NAMALWA (cell line): ENCODE measurements around the gene RECQL5.
A peak's percentile ranks its signal among the peaks of the same experiment; 100 is the strongest.
"Not testable (repeated sequence)": the region's sequence is repeated elsewhere in the genome, so short reads cannot be mapped to it uniquely, and the experiment has no call there.

Source experiments
- DNase-seq: peaks from one replicate; pipeline ENCODE4 v3.0.0-alpha.2; 2015; ENCODE audit warnings: low spot score

Gene RECQL5

DNA sequence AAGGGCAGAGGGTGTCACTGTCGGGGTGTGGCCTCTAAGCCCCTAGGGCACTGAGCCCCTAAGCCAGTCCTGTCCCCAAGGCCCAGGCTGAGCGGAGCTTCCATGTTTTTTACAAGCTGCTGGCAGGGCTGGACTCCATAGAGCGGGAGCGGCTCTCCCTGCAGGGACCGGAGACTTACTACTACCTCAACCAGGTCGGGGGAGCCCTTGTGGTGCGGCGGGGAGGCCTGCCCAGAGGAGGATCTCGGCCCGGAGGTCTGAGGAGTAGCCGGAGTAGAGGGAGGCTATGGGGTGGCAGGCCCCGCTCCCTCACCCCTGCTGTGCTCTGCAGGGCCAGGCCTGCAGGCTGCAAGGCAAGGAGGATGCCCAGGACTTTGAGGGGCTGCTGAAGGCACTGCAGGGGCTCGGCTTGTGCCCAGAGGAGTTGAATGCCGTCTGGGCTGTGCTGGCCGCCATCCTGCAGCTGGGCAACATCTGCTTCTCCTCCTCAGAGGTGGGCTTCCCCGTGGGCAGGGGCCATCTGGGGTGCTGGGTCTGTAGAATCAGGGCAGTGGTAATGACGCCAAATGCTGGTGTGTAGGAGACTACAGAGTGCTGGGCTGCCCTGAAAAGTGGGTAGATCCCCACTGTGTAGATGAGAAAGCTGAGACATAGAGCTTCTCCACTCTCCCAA, 74.5 kb downstream of the RECQL5 start:
- DNase-seq: no peak

DNA sequence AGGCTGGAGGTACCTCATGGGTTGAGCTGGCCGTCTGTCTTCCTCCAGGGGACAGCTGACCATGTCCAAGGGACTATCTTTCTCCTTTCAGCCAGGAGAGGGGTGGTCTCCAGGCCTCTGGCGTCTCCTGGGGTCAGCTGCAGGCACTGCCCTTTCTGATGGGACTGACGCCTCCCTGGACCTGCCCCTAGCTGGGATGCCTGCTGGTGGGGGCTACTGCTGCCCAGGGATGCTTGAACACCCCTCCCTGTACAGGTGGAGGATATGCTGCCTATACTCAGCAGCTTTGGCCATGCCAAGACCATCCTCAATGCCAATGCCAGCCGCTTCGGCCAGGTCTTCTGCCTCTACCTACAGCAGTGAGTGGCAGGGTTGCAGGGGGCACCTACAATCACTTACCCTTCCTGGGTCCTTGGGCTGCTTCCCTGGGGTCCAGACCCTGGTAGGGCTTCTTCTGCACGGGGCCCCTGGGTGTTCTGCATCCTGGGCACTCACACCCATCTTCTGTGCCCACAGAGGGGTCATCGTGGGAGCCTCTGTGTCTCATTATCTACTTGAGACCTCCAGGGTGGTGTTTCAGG, 75.1 kb downstream of the RECQL5 start:
- no peak for DNase-seq

DNA sequence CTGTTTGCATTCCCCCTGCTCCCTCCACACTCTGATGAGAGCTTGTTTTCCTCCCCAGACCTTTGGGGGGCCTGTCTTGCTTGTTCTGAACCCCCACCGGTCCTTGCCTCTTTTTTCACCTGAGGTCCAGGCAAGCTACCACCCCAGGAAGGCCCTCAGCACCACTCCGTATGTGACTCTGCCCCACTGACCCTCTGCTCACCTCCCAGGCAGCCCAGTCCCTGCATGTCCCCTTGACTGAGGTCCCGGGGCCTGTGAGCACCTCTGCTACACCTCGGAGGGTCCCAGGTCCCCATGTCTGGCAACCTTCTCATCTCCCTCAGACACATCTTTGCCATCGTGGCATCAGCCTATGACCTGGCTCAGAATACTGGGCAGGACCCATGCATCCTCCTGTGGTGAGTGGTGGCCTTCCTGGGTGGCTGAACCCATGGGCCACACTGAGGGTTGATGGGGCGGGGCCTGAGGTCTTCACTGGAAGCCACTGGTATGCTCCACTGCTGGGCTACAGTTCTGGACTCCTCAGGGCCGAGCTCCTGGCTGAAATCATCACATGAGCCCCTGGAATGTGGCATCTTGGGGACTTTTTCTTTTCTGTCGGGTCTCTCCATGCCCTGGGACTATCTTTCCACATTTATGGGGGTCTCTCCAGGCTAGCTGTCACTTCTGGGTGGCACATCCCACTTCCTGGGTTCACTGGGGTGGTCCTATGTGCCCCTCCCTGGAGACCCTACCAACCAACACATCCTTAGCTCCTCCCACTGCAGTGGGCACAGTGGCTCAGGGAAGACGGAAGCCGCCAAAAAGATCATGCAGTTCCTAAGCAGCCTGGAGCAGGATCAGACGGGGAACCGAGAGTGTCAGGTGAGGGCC, 75.9 kb downstream of the RECQL5 start:
- no peak for DNase-seq

- no peak for DNase-seq
Observed at GRCh38 chr17:75590314-75590761, 76.6 kb downstream of the RECQL5 start.

- DNase-seq: no peak
Observed at GRCh38 chr17:75589919-75590303, 77.0 kb downstream of the RECQL5 start.

DNA sequence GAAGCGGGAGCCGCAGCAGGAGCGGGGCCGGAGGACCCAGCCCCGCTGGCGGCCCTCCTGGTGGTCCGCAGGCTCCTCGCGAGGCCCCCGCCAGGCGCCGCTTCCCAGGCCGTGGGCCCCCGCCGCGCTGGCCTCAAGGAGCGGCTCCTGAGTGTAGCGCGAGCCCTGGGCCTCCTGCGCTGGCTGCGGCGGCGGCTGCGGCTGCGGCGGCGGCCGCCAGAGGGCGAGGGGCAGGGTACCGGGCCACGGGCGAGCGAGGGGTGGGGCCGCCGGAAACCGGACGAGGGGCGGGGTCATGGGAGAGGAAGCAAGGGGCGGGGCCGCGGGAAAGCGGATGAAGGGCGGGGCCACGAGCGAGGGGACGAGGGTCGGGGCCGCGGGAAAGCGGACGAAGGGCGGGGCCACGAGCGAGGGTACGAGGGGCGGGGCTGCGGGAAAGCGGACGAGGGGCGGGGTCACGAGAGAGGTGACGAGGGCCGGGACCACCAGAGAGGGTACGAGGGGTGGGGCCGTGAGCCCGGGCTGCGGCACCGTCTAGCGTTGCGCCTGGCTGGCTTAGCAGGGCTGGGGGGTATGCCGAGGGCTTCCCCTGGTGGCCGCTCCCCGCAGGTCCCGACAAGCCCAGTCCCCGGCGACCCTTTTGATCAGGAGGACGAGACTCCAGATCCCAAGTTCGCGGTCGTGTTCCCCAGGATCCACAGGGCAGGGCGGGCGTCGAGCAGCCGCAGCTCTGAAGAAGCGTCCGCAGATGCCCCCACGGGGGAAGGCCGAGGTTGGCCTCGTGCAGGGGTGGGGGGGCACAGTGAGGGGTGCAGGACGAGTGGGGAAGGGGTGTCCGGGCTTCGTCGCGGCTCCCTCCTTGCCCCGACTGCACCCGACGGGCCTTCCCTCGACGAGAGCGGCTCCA, 77.7 kb downstream of the RECQL5 start:
- peak; percentile 89 for DNase-seq

GRCh38 chr17:75588596-75589011, 78.3 kb downstream of the RECQL5 start:
- DNase-seq: no peak

DNA sequence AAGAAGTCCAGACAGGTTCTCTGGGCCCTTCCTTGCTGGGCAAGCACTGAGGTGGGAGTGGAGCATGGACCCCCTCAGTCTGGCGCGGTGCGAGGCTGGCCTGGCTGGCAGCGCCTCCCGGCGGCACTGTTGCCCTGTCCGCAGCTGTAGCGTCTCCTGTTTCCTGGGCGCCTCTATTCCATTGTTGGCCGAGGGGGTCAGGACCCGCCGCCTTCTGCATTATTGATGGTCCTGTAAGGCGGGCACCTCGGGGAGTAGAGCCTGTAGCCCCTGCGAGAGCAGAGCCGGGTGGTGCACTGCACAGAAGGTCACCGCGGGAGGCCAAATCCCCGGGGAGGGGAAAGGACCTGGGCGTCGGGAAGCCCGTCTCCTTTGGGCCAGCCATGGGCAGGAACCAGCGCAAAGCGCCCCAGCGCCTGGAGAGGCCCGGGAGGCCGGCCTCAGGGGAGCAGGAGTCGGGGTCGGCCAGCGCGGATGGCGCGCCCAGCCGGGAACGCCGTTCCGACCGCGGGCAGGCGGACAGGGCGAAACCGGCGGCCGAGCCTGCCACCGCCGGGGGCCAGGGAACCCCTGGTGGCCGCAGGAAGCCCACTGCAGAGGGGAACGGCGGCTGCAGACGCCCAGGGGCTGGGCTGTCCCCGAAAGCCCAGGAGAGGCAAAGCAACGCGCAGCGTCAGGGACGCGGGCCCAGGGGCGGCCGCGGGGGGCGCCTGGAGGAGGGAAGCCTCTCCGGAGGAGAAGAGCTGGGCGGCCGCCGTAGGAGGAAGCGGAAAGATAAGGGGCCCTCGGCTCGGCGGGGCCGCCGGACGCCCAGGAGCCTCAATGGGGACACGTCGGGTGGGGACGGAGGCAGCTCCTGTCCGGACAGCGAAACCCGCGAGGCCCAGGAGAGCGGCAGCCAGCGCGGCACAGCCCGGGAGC, 79.0 kb downstream of the RECQL5 start, which contains the start of gene MYO15B:
Gene MYO15B (plus strand): TSS at position 126 of the 921 bp plus-strand sequence. CDS start 258 bp downstream, at position 384.
- DNase-seq: no peak

GRCh38 chr17:75584849-75585175, 82.1 kb downstream of the RECQL5 start:
- no peak for DNase-seq

GRCh38 chr17:75583197-75583596, 83.8 kb downstream of the RECQL5 start:
- DNase-seq: not testable (repeated sequence)

DNA sequence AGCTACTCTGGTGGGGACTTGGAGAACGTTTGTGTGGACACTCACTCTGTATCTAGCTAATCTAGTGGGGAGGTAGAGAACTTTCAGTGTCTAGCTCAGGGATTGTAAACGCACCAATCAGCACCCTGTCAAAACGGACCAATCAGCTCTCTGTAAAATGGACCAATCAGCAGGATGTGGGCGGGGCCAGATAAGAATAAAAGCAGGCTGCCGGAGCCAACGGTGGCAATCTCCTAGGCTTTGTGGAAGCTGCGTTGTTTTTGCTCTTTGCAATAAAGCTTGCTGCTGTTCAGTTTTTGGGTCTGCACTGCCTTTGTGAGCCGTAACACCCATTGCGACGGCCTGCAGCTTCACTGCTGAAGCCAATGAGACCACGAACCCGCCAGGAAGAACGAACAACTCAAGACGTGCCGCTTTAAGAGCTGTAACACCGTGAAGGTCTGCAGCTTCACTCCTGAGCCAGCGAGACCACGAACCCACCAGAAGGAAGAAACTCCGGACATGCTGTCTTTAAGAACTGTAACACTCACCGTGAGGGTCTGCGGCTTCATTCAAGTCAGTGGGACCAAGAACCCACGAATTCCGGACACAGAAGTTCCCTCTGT, 85.7 kb downstream of the RECQL5 start:
- not testable (repeated sequence) for DNase-seq
